GM21367 (cell line): ENCODE data around the gene RGS16.
"Not testable (repeated sequence)": the region's sequence is repeated elsewhere in the genome, so short reads cannot be mapped to it uniquely, and the experiment has no call there.

ENCODE experiments used
- ATAC-seq: cut with Tn5 transposase; IDR thresholded peaks from one replicate; pipeline ENCODE4 v1.9.1; 2021; ENCODE audit not compliant: unreplicated experiment

The RGS16 gene

GRCh38 chr1:182604175-182605164 is at the start of gene RGS16:
RGS16 (minus strand) TSS chr1:182604389; CDS start chr1:182604259, 130 bp downstream.
- peak; percentile 90 for ATAC-seq

- ATAC-seq, result no peak
Observed at GRCh38 chr1:182653986-182654385, 49.8 kb upstream of the RGS16 start.

GRCh38 chr1:182652933-182653332 is 48.7 kb upstream of the RGS16 start:
- ATAC-seq, result no peak

GRCh38 chr1:182651339-182651724 is 47.1 kb upstream of the RGS16 start:
- ATAC-seq, result no peak

- no peak for ATAC-seq
Observed at GRCh38 chr1:182650678-182651338, 46.6 kb upstream of the RGS16 start.

GRCh38 chr1:182649041-182649440 is 44.9 kb upstream of the RGS16 start:
- no peak for ATAC-seq

GRCh38 chr1:182646739-182647138 is 42.5 kb upstream of the RGS16 start:
- no peak for ATAC-seq

GRCh38 chr1:182644886-182645285 is 40.7 kb upstream of the RGS16 start:
- no peak for ATAC-seq

GRCh38 chr1:182643699-182644098 is 39.5 kb upstream of the RGS16 start:
- no peak for ATAC-seq

- no peak for ATAC-seq
Observed at GRCh38 chr1:182642461-182642860, 38.3 kb upstream of the RGS16 start.

- ATAC-seq, result no peak
Observed at GRCh38 chr1:182641561-182641960, 37.4 kb upstream of the RGS16 start.

GRCh38 chr1:182639330-182639729 is 35.1 kb upstream of the RGS16 start:
- ATAC-seq, result no peak

- no peak for ATAC-seq
Observed at GRCh38 chr1:182637769-182638168, 33.6 kb upstream of the RGS16 start.

- no peak for ATAC-seq
Observed at GRCh38 chr1:182635871-182636270, 31.7 kb upstream of the RGS16 start.

- no peak for ATAC-seq
Observed at GRCh38 chr1:182634306-182635072, 30.3 kb upstream of the RGS16 start.

- no peak for ATAC-seq
Observed at GRCh38 chr1:182633657-182634281, 29.6 kb upstream of the RGS16 start.

GRCh38 chr1:182633031-182633430 is 28.8 kb upstream of the RGS16 start:
- no peak for ATAC-seq

- ATAC-seq, result not testable (repeated sequence)
Observed at GRCh38 chr1:182632441-182632857, 28.3 kb upstream of the RGS16 start.

GRCh38 chr1:182631954-182632353 is 27.8 kb upstream of the RGS16 start:
- ATAC-seq, result no peak

GRCh38 chr1:182631053-182631677 is 27.0 kb upstream of the RGS16 start:
- no peak for ATAC-seq
